GM20431 (cell line): ENCODE data around the gene ABCC8.

Experiments used
- in situ Hi-C: fragments of 300-500 bp; cut with MseI, MboI; formaldehyde crosslinking; loops from one replicate; pipeline ENCODE4 v1.15.0; 2020; ENCODE audit warnings: low sequenced_read_pairs; ENCODE audit not compliant: unreplicated experiment

Gene ABCC8

GRCh38 chr11:17393472-17393871 lies 83.2 kb downstream of the ABCC8 start:
- in situ Hi-C loops: loop anchor here (10.0 kb wide), 1 partner anchor 111 kb away; no protein-coding TSS in a partner anchor

- in situ Hi-C loops: loop anchor here (10.0 kb wide), 1 partner anchor 112 kb away; no protein-coding TSS in a partner anchor
Measured at GRCh38 chr11:17392872-17393271, 83.8 kb downstream of the ABCC8 start.

- in situ Hi-C loops: loop anchor here (10.0 kb wide), 1 partner anchor 113 kb away; no protein-coding TSS in a partner anchor
Measured at GRCh38 chr11:17391493-17392355, 84.9 kb downstream of the ABCC8 start.

GRCh38 chr11:17389957-17390649 lies 86.5 kb downstream of the ABCC8 start:
- in situ Hi-C loops: loop anchor here (10.0 kb wide), 1 partner anchor 115 kb away; no protein-coding TSS in a partner anchor

- in situ Hi-C loops: no loop called here
Measured at GRCh38 chr11:17389211-17389956, 87.3 kb downstream of the ABCC8 start.

- in situ Hi-C loops: no loop called here
Measured at GRCh38 chr11:17388609-17389210, 87.9 kb downstream of the ABCC8 start, which contains the start of gene KCNJ11. Gene KCNJ11 (minus strand): TSS chr11:17388659. CDS start chr11:17388091, 568 bp downstream.

- in situ Hi-C loops: no loop called here
Measured at GRCh38 chr11:17387811-17388210, 88.8 kb downstream of the ABCC8 start.

- in situ Hi-C loops: no loop called here
Measured at GRCh38 chr11:17387254-17387653, 89.4 kb downstream of the ABCC8 start.

- in situ Hi-C loops: no loop called here
Measured at GRCh38 chr11:17386331-17387084, 90.1 kb downstream of the ABCC8 start.

- in situ Hi-C loops: no loop called here
Measured at GRCh38 chr11:17385926-17386325, 90.7 kb downstream of the ABCC8 start.

GRCh38 chr11:17385492-17385891 lies 91.2 kb downstream of the ABCC8 start:
- in situ Hi-C loops: no loop called here

GRCh38 chr11:17384002-17384511 lies 92.6 kb downstream of the ABCC8 start:
- in situ Hi-C loops: no loop called here

GRCh38 chr11:17383461-17383860 lies 93.2 kb downstream of the ABCC8 start:
- in situ Hi-C loops: no loop called here

- in situ Hi-C loops: no loop called here
Measured at GRCh38 chr11:17382046-17382728, 94.5 kb downstream of the ABCC8 start.

- in situ Hi-C loops: no loop called here
Measured at GRCh38 chr11:17381156-17381555, 95.5 kb downstream of the ABCC8 start.

- in situ Hi-C loops: no loop called here
Measured at GRCh38 chr11:17379383-17380180, 97.1 kb downstream of the ABCC8 start.

GRCh38 chr11:17378655-17379054 lies 98.0 kb downstream of the ABCC8 start:
- in situ Hi-C loops: no loop called here

GRCh38 chr11:17376493-17376892 lies 100.2 kb downstream of the ABCC8 start:
- in situ Hi-C loops: no loop called here
